GM12873 (cell line): ENCODE data around the gene DAPK1.

Experiments used
- TF ChIP-seq, protein P1 (sequence below): IDR thresholded peaks from 2 replicates; pipeline ENCODE4 v1.5.1; 2012; ENCODE audit warnings: low read depth, mild to moderate bottlenecking, moderate library complexity, low read length, control low read depth; ENCODE audit not compliant: insufficient read depth; ENCODE audit errors: missing control alignments

DAPK1 gene

DNA sequence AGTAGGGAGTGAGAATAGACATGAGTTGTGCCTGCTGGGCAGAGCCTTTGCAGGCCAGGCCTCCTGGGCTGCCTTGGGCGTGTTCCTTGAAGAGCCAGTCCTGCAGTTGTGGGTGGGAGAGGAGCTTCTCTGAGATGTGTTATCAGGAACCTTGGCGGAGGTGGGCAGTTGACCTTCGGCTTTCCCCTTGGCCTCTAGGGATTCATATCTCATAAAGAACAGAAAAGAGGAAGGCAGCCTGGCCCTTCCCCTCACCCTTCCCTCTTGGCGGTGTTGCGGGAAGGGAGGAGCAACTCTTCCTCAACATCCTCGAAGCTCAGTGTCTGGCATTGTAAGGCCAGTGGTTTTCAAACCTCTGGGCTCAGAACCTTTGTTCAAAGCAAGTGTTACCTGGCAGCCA is 59.2 kb downstream of the DAPK1 start:
- TF ChIP-seq, protein P1, sequence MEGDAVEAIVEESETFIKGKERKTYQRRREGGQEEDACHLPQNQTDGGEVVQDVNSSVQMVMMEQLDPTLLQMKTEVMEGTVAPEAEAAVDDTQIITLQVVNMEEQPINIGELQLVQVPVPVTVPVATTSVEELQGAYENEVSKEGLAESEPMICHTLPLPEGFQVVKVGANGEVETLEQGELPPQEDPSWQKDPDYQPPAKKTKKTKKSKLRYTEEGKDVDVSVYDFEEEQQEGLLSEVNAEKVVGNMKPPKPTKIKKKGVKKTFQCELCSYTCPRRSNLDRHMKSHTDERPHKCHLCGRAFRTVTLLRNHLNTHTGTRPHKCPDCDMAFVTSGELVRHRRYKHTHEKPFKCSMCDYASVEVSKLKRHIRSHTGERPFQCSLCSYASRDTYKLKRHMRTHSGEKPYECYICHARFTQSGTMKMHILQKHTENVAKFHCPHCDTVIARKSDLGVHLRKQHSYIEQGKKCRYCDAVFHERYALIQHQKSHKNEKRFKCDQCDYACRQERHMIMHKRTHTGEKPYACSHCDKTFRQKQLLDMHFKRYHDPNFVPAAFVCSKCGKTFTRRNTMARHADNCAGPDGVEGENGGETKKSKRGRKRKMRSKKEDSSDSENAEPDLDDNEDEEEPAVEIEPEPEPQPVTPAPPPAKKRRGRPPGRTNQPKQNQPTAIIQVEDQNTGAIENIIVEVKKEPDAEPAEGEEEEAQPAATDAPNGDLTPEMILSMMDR, result no peak

DNA sequence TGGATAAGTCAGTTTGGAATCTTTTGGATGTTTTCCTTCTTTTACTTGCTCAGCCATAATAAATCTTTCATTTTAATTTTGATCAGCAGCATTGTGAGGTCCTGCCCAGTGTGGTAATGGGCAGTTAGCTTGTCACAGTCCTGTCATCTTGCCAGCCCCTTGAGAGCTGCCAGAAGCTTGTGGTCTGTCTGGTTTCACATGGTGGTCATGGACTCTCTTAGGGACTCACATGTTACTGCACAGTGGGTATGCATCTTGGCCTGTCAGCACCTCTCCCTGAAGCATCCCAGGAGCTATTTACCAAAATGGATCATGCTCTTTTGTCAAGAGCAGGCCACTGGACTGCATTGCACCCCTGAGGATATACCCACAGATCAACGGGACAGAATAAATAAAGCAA is 60.3 kb downstream of the DAPK1 start:
- TF ChIP-seq, protein P1, result no peak

DNA sequence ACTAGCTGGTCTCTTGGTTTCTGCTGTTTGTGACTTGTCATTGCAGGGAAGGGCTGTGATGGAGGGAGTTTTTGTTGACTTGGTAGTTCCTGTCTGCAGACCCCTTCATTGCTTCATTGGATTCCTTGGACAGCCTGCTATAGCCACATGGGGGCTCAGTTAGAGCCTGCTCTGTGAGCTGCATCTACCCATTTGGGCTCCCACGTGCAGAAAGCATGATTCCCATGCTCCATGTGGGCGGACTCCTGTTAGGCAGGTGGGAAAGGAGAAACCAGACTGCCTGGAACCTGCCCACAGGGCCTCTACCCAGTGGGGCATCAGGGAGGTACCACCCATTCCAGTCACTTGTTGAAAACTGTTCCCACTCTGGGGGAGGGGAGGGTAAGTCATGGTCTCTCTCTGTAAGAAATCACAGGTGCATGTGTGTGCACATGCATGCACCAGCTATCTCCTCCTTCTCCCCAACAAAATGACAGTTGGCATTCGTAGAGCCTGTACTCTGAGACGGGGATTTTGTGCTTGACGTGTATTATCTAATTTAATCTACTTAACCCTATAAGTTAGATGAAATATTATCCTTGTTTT is 61.0 kb downstream of the DAPK1 start:
- TF ChIP-seq, protein P1, result no peak

DNA sequence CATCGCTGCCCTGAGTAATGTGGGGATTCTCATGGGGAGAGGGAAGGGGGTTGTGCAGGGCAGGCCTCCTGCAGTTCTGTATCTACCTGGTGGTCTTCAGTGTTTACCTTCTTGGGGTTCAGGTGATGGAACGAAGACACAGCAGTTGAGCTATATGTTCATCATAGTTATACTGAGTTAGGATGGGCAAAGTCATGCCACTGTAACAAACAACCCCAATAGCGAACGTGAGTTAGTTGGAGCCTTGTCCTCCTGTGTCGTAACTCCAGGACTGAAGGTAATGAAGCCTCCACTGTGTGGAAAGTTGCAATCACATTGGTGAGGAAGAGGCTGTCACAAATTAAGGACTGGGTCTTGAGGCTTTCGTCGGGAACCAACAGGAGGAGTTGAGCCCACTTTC is 64.4 kb downstream of the DAPK1 start:
- TF ChIP-seq, protein P1, result no peak

DNA sequence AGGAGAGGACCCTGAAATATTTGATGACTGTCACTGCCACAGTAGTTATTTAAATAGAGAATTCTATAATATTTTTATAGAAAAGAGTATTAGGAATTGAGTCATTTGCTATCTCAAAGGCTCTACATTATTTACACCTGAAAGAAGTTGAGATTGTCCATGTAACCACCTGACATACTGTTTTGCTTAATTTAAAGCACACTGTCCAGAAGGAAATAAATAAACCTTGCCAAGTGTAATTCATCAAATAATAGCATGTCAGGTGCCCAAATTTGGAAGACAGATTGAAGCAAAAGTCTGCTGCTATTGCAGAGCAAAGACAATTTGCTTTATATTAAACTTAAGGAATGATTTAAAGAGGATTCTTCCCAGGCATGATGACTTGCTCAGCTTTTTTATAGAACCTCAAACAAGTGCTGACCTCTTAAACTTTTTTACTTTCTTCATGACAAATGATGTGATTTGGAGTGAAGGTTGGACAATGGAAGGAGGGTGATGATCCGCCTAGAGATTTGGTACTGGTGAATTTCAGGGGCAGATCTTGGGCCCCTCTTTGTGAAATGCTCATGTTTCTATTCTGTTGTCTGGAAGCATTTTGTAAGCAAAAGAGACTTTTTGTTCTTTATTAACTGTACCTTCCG is 65.0 kb downstream of the DAPK1 start:
- TF ChIP-seq, protein P1, result no peak

DNA sequence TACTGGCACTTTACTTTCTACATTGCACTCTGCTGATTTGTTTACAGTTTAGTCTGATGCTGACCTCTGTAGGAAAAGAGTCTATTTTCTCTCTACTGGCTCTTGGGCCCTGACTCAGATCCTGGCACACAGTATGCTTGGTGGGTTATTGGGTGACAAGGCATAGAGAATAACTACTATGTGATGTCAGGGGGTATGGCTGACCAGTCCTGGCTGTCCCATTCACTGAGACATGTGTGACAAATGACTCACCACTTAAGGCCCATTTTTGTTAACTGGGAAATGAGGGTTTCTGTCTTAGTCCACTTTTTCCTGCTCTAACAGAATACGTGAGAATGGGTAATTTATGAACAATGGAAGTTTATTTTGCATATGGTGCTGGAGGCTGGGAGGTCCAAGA is 66.4 kb downstream of the DAPK1 start:
- TF ChIP-seq, protein P1, result no peak

DNA sequence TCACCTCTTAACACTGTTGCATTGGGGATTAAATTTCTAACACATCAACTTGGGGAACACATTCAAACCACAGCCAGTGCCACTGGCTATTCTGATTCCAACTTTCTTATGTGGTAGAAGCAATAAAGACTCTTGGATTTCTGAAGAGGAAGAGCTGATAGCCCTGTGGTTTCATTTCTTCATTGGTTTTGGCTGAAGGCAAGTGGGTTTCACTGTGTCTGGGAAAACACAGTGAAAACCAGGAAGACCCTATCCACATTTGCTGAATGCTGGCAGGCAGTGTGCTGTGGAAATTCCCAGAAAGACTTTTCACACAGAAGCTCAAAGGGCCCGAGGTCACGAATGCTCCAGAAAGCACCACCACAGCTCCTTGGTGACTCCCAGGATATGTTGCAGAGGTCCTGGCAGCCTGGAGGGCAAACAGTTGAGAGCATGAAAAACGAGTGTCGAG is 67.1 kb downstream of the DAPK1 start:
- TF ChIP-seq, protein P1, result no peak
